Nephron progenitor cell (in vitro differentiated cells): Measurements from ENCODE around the gene CAMTA2.

ENCODE experiments used
- DNase-seq: peaks from one replicate; pipeline ENCODE4 v3.0.0; 2021
- H3K27ac Mint-ChIP-seq: 2 replicates; pipeline ENCODE4 v1.8.0; 2021; ENCODE audit warnings: mild to moderate bottlenecking, moderate library complexity, mixed read lengths
- H3K27me3 Mint-ChIP-seq: 2 replicates; pipeline ENCODE4 v1.8.0; 2021; ENCODE audit warnings: mild to moderate bottlenecking, low read depth, mixed read lengths; ENCODE audit not compliant: poor library complexity
- H3K36me3 Mint-ChIP-seq: 2 replicates; pipeline ENCODE4 v1.8.0; 2021; ENCODE audit warnings: low read depth, mixed read lengths
- H3K4me1 Mint-ChIP-seq: 2 replicates; pipeline ENCODE4 v1.8.0; 2021; ENCODE audit warnings: mixed read lengths
- H3K4me3 Mint-ChIP-seq: 2 replicates; pipeline ENCODE4 v1.8.0; 2021; ENCODE audit warnings: mild to moderate bottlenecking, moderate library complexity, mixed read lengths
- H3K9me3 Mint-ChIP-seq: 2 replicates; pipeline ENCODE4 v1.8.0; 2021; ENCODE audit warnings: mild to moderate bottlenecking, moderate library complexity, mixed read lengths
- CTCF ChIP-seq: fragments of 200-600 bp; sonication (generic); IDR thresholded peaks from 2 replicates; pipeline ENCODE4 v1.5.0; 2021; ENCODE audit warnings: antibody characterized with exemption

The CAMTA2 gene

DNA sequence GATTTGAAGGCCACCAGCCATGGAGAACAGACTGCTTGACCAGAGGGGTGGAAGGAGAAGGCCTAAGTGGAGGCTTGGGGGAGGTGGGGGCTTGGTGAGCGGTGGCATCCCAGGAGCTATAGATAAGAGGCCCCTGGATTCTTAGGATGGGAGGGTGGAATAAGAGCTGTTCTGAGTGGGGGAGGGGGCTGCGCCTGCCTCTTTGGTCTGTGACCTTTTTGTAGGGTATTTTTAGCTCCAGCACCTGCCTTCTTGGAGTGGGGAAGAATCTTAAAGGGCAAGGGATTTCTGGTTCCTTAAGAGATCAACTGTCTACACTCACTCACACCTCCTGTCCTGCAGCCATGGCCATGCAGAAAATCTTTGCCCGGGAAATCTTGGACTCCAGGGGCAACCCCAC is 36.0 kb downstream of the CAMTA2 start:
- Mint-ChIP-seq H3K27me3 (peaks cover 5% of the 10 kb centered on the region), H3K4me1 (peaks cover 55% of the 10 kb centered on the region), H3K36me3 (peaks cover 32% of the 10 kb centered on the region), H3K27ac (peak overlapping the region; percentile 94), H3K9me3 (no peaks in the 10 kb centered on the region), H3K4me3 (peak overlapping the region; percentile 85)
- TF ChIP-seq CTCF = no peak
- no peak for DNase-seq

DNA sequence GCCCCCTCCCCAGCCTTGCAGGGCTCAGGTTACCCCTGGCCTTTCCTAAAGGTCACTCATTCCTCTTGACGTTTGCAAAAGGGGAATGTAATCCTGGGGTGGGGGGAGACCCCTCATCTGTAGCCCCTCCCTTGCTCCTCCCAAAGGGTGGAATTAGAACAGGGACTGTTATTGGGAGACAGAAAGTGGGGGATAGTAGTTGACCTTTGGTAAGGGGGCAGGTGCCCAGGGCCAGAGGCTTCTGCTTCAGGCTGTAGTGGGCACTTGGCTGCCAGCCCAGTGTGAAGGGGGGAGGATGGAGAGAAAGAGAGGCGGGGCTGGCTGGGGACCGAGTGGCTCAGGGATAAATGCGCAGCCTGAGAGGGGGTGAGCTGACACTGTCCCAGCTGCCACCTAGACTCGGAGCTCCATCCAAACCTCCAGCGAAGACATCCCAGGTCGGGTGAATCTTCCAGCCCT is 36.7 kb downstream of the CAMTA2 start, which contains the start of gene ENO3:
Gene ENO3 (plus strand): TSS at position 374 of the 459 bp plus-strand sequence. CDS start 711 bp downstream, outside the sequence.
- Mint-ChIP-seq H3K27me3 (peaks cover 5% of the 10 kb centered on the region), H3K36me3 (peaks cover 29% of the 10 kb centered on the region), H3K4me1 (peaks cover 55% of the 10 kb centered on the region), H3K9me3 (no peaks in the 10 kb centered on the region), H3K27ac (peak within 1 kb of the TSS; percentile 94), H3K4me3 (peak within 1 kb of the TSS; percentile 85)
- peak; percentile 45 for DNase-seq
- TF ChIP-seq CTCF = no peak

GRCh38 chr17:4950075-4950745 is 37.3 kb downstream of the CAMTA2 start:
- Mint-ChIP-seq H3K36me3 (peaks cover 29% of the 10 kb centered on the region), H3K9me3 (no peaks in the 10 kb centered on the region), H3K27me3 (peaks cover 5% of the 10 kb centered on the region), H3K4me1 (peaks cover 60% of the 10 kb centered on the region), H3K4me3 (peak overlapping the region; percentile 85), H3K27ac (peak overlapping the region; percentile 94)
- peak; percentile 65 for DNase-seq
- TF ChIP-seq CTCF = no peak

DNA sequence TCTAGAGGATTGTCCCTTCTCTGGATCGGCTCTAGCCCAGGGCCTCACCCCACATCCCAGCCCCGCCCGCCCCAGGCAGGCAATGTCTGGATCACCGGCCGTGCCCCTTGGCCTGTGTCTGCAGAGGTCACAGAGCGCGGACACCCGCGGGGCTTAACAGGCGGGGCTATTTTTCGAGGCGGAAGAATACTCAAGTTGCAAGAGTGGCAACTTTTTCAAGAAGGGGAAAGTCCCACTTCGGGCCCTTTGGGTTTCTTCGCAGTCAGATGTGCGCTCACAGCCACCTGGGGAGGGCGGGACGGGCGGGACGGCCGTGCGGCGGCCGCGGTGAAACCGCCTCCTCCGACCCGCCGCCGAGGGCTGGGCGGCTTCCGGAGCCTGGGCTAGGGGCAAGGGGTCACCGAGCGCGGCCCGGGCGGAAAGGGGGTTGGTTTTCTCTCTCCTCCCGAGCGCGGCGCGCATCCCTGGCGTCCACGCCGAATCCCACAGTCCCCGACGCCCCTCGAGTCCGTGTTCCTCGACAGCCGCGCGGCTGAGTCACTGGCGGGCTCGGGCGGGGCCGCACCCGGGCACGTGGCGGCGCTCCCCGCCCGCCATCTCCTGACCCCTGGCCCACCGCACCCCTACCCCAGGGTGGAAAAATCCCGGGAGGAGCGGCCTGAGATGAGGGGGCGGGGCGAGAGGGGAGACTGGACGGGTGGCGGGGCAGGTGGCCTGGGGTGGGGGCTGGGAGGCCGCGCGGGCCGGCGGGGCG is 38.0 kb downstream of the CAMTA2 start:
- peak; percentile 75 for DNase-seq
- peaks cover 4% of the 10 kb centered on the region for H3K27me3 Mint-ChIP-seq
- H3K9me3 Mint-ChIP-seq = no peaks in the 10 kb centered on the region
- TF ChIP-seq CTCF = no peak
- H3K36me3 Mint-ChIP-seq = peaks cover 24% of the 10 kb centered on the region
- peaks cover 62% of the 10 kb centered on the region for H3K4me1 Mint-ChIP-seq
- H3K4me3 Mint-ChIP-seq = peak overlapping the region; percentile 74
- peak overlapping the region; percentile 79 for H3K27ac Mint-ChIP-seq

DNA sequence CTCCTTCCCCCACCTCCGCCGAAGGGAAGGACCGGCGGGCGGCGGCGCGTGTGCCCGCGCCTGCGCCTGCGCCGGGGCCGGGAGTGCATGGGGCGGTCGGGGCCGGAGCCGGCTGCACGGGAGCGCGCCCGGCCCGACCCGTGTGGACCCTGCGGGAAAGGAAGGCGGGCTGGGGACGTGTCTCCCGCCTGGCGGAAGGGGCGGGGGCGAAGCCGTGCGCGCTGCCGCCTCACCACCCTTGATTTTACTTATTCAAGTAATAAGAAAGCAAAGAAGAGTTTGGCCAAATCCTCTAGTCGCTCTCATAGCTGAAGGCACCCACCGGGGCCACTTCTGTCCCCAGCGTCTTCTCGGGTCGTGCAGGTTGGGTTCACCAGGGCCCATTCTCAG is 38.5 kb downstream of the CAMTA2 start:
- peaks cover 18% of the 10 kb centered on the region for H3K36me3 Mint-ChIP-seq
- peaks cover 59% of the 10 kb centered on the region for H3K4me1 Mint-ChIP-seq
- peak overlapping the region; percentile 99 for H3K27ac Mint-ChIP-seq
- H3K4me3 Mint-ChIP-seq = peak overlapping the region; percentile 99
- TF ChIP-seq CTCF = no peak
- peak; percentile 81 for DNase-seq
- peaks cover 3% of the 10 kb centered on the region for H3K27me3 Mint-ChIP-seq
- no peaks in the 10 kb centered on the region for H3K9me3 Mint-ChIP-seq
